Cortex of kidney (tissue), 1 donor: ENCODE data around the gene PABPN1L.
"Not testable (repeated sequence)": the region's sequence is repeated elsewhere in the genome, so short reads cannot be mapped to it uniquely, and the experiment has no call there.

Experiments used
- DNase-seq: peaks from one replicate; lab custom pipeline; 2025; lab: John Stamatoyannopoulos, UW

Gene PABPN1L

DNA sequence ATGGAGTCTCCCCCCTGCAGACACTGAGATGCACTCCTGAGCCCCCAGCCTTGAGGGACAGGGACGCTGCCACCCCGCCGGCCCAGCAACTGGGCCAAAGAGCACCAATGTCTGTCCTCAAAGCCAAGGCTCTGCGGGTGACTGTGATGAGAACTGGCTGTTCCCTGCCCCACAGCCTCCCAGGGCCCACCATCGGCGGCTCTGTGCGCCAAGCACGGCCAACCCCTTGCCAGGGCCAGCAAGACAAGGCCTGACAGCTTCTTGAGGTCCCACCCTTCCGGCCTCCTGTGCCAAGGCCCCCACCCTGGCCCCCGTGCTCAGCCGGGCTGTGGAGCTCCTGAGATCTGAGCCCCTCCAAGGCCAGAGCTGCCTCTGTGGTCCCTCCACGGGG is 34.2 kb upstream of the PABPN1L start:
- DNase-seq = no peak

DNA sequence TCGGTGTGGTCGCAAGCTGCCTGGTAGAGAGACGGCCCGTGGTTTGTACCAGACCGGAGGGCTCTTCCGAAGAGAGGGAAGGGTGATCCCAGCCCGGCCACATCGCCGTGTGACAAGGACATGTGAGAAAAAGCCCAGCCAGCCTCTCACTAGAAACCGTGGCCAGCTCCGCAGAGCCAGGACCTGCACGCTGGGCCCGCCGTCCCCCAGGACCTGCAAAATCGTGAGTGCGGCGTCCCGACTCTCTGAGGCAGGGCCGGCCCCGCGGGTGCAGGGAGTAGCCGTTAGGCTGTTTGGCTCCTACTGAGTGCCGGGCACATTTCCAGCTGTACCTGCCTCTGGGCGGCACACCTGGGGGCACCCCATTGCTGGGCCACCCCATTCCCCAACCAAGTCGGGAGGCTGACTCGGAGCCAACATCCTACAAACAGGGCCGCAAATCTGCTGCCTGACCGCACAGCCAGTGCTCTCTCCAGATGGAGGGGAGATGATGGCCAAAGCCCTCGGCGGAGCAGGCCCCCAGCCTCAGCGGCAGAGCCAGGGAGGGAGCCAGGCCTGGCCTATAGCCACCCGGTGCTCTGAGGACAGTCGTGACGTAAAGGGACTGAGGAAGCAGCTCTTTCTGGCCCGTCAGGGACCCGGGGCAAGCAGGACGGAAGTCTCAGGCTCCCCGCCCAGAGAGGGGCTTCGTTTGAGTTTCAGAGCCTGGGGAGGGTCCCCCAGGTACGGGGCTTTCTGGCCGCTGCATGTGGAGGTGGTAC is 33.6 kb upstream of the PABPN1L start:
- no peak for DNase-seq

DNA sequence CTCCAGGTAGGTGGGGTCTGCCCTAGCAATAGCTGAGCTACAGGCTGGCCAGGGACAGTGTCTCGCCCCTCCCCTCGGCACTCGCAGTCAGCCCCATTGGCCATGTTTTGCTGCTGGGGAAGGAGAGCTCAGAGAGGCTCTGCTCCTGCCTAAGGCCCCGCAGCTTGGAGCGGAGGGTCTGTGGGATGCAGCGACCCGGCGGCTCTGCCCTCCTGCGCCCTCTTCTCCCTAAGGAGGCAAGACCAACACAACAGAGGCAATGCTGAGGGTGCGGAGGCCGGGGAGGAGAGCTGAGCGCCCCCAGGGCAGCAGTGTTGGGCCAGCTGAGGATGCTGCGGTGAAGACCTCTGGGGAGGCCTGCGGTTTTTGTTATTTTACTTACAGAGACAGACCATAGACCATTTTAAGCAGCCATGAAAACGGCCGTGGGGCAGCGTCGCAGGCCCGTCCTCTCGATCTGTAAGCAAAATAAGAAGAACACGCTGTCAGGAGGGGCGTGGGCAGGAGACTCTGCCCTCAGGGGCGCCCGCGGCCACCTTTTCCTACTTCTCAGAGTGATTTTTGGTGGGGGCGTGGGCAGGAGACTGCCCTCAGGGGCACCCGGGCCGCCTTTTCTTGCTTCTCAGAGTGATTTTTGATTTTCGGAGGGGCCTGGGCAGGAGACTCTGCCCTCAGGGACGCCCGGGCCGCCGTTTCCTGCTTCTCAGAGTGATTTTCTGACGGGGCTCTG is 31.4 kb upstream of the PABPN1L start:
- no peak for DNase-seq

DNA sequence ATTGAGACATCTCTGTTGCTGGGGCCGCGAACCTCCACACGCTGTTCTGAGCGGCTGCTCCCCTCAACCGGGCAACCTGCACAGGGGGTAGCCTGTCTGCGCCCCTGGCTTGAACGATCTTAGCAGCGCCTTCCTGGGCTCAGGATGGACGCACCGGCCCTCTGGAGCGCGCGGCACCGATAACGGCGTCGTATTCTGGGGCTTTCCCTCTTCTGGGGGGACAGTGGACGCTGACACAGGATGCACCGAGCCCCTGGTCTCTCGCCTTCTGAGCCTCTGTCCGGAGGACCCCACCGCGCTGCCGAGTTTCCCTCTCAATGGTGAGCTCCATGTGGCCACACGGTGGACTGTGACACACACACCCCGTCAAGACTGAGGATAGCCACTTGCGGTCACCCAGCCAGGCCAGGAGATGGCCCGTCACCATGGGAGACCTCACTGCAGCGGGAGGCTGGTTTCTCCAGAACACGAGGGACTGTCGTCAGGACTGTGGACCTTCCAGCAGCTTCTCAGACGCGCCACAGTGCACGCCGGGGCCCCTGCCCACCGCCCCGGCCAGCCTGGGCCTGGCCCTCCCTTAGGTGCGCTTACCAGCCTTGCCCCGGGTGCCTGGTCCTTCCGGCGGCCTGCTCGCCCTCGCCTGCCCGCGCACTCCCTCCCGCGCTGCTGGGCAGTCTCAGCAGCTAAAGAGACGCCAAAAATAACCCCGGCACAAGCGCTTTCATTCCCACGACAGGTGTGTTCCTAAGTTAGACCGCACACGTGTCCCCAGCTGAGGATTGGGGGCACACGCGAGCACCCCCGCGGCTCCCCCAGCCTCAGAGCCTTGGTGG is 30.0 kb upstream of the PABPN1L start:
- DNase-seq = no peak

DNA sequence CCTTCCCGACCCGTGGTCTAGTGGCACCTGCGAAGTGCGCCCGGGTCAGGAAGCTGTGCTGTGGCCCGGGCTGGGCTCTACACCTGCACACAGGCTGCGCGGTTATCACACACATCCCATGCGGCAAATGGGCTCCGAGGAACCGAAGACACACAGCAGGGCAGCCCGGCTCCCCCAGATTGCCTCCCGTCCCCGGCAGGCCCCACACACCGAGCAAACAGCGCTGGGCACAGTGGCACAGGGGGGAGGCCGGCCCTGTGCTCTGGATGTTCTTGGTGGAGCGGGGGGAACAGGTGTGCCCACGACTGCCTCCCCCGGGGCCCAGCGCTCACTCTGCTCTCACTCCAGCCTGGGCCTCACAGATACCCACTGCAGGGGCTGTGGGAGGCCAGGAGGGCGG is 28.9 kb upstream of the PABPN1L start:
- no peak for DNase-seq

DNA sequence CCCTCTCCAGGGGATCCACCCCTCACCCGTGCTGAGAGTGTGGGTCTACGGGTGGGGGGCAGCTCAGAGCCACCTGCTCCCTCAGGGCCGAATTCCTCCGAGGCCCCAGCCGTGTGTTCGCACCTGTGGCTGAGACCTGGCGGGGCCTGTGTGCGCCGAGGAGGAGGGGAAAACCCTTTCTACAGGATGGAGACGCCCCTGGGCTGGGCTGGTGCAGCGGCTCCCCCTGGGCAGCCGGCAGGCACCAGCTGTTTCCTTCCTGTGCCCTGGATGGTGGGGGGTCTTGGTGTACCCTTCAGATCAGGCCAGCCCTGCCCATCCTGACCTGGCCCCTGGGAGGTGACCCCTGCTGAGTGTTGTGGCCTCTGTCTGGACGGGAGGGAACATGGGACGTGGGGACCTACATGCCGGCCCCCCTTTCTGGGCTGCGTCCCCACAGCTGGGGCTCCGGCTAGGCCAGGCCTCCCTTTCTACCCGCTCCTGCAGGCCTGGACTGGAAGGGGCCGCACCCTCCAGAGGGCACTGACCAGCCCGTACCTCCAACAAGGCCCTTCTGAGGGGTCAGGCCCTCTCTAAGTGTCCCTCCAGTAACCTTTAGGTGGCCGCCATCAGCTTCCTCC is 28.3 kb upstream of the PABPN1L start:
- DNase-seq = no peak

DNA sequence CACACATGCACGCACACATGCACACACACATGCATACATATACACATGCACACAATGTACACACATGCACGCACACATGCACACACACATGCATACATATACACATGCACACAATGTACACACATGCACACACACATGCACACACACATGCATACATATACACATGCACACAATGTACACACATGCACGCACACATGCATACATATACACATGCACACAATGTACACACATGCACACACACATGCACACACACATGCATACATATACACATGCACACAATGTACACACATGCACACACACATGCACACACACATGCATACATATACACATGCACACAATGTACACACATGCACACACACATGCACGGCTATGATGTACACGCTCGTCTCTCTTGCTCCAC is 27.8 kb upstream of the PABPN1L start:
- not testable (repeated sequence) for DNase-seq

DNA sequence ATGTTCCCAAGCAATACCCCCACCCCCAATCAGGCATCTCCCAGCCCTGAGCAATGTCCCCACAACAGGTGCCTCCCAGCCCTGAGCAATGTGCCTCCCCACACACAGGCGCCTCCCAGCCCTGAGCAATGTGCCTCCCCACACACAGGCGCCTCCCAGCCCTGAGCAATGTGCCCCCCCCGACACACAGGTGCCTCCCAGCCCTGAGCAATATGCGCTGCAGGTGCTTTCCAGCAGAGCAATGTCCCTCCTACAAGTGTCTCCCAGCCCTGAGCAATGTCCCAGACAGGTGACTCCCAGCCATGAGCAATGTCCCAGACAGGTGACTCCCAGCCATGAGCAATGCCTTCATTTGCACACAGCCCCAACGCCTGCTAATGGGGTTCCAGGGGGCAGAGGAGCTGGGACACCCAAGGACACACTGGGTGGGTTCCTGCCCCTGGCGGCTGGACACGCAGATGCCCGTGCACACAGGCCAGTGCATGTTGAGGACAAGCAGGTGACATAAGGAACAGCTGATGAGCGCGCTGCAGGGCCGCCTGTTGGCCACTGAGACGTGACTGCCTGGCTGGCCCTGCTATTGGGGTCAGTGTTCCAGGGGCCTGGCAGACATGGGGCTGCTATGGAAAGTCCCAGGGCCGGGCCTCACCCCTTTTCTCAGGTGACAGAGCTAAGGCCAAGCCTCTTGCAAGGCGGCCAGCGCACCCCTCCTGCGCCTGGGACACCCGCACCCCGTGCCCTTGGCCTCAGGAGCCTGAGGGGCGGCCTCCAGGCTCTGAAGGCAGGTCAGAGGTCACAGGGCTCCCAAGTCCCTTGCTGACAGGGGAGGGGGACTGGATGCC is 26.9 kb upstream of the PABPN1L start:
- no peak for DNase-seq

DNA sequence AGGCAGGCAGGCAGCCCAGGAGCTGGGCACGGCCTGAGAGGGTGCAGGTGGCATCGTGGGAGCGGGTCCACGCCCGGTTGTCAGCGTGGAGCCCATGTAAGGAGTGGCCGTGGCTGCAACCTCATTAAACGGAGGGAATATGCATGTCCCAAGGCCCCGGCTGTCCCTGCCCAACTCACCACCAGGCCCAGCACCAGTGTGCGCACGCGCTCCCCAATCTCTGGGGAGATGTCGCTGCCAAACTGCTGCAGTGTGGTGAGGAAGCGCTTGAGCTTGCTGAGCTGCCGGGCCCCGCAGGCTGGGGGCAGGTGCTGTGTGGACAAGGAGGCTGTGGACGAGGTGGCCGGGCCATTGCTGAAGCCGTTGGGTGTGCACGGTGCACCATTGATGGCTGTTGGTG is 25.6 kb upstream of the PABPN1L start:
- DNase-seq = no peak

DNA sequence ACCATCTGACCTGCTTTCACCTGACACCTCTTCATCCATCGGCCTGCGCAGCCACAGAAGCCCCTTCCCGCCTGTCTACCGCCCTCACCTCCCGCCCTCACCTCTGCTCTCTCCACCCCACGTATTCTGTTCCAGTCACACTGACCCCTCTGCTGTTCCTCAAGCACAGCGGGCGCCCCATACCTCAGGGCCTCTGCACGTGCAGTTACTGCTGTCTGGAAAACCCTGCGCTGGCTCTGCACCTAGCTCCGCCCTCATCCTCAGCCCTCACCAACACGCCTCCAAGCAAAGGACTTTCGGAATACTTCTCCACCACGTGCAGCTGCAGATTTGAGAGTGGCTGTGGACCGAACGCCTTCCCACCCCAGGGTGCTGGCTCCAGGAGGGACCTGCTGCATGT is 24.6 kb upstream of the PABPN1L start:
- no peak for DNase-seq

DNA sequence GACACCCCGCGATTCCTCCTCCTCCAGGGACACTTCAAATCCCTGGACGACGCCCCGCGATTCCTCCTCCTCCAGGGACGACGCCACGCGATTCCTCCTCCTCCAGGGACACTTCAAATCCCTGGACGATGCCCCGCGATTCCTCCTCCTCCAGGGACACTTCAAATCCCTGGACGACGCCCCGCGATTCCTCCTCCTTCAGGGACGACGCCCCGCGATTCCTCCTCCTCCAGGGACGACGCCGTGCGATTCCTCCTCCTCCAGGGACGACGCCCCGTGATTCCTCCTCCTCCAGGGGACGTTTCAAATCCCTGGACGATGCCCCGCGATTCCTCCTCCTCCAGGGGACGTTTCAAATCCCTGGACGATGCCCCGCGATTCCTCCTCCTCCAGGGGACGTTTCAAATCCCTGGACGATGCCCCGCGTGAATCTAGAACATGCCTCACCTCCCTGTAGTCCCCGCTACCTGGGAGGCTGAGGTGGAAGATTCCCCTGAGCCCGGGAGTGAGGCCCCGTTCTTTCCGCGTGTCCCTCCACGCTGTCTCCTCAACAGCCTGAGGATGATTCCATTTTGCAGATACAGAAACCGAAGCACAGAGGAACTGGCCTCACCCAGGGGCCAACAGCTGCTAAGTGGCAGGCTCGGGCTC is 23.4 kb upstream of the PABPN1L start:
- DNase-seq = not testable (repeated sequence)

DNA sequence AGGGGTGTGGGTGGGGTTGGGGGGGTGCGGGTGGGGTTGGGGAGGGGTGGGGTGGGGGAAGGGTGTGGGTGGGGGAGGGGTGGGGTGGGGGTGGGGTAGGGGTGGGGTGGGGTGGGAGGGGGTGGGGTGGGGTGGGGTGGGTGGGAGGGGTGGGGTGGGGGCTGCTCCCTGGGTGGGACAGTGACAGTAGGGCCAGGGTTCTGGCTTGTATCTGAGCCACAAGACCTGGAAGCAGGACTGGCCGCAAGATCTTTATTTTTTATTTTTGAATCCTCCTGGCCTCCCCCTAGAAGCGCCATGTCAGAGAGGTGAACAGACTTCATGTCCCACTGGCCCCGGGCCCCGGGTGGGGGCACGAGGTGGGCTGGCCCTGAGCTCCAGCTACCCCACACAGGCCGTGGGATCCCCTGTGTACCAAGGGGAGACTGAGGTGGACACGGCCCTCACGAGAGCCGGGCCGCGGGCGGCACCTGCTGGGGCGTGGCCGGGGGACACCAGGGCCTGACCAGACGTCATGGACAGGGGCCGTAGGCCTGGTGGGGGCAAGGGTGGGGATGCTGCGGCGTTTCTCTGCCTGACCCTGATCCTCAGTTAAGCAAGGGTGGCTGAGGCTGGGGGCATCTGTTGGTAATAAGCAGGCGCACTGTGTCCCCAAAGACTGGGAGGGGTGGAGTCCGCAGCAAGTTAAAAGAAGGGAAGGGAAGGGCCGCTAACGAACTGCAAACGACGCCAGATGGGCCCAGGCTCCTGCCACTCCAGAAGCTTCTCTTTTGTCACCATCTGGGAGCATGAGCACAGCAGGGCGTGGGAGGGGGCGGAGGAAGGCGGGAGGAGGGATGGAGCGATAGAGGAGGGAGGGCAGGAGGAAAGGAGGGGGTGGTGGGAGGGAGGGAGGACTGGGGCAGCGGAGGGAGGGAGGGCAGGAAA is 22.3 kb upstream of the PABPN1L start:
- no peak for DNase-seq

DNA sequence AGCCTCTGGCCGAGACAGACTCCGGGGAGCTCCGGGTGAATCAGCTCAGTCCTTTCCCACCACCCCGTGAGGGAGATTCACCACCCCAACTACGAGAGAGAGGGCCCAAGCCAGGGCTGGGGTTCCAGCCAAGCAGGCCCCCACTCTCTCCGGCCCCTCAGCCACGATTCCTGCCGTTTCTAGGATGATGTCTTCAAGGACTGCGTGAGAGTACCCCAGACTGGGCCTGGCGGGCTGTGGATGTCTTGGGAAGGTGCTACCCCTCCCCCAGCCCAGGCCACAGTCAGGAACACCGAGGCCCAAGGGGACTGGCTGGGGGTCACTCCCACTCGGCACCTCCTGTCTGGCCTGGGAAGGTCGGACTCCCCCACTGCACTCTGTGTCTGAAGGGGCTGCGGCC is 21.6 kb upstream of the PABPN1L start:
- no peak for DNase-seq

DNA sequence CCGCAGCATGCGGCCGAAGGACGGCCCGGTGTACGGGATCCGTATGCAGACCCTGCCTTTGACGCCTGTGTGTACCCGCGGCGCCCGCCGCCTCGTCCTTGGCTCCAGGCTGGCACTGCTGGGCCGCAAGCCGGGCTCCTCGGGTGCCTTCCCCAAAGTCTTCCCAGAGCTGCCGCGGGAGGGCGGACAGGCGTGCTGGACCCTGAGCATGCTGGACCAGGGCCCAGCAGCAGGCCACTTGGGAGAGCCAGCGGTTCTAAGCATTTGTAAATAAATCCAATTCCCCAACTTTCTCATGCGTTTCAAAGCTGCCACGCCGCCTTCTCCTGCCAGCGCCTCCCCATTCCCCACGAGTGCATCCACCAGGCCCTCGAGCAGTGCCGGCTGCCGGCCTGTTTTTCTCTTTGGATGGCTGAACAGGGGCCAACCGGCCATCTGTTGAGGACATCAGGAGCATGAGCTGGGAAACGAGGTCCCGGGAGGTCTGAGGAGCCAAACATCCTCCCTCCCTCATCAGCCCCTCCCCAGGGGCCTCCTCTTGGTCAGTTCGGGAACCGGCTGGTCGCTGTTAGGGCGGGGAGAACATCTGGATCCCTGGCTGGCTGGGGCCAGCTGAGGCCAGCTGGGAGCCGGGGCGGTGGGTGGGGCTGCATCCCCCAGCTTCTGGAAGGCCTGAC is 20.5 kb upstream of the PABPN1L start:
- no peak for DNase-seq

DNA sequence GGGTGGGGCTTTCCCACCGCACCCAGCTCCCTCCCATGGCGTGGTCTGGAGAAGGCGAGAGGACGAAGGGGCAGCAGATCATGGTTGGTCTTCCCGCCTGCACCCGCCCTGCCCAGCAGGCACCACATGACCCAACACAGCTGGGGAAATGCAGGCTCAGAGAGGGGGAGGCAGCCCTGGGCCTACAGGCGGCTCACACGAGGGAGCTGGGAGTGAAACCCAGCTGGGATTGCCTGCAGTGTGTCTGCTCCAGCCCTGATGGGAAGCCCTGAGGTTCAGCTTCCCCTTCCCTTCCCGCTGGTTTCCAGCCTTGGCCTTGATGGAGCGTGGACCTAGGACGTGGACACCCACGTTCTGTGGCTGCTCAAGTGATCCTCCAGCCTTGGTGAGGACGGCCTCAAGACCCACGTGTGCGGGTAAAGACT is 20.0 kb upstream of the PABPN1L start:
- DNase-seq = no peak

DNA sequence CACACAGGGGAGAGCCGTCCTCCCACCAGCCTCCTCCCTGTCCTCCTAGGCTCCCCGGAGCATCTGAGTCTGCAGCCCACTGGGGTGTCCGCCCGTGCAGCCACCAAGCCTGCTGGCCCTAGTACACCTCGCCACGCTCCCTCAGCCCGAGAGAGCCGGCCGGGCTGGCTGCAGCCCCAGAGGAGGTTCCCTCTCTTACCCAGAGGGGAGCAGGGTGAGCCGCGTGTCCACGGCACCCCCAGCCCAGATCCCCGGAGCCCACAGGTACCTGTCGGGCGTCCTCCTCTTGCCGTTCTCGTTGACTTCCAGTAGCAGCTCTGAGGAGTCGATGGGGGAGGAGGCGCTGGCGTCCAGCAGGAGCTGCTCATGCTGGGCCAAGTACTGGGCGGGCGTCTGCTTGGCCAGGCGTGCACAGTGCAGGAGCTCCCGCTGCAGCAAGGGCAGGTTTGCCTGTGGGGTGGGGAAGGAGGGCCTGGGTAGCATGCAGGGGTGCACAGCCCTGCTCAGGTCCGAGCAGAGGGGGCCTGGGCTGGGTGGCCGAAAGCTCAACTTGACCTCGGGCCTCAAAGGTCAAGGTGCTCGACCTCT is 19.3 kb upstream of the PABPN1L start:
- no peak for DNase-seq

DNA sequence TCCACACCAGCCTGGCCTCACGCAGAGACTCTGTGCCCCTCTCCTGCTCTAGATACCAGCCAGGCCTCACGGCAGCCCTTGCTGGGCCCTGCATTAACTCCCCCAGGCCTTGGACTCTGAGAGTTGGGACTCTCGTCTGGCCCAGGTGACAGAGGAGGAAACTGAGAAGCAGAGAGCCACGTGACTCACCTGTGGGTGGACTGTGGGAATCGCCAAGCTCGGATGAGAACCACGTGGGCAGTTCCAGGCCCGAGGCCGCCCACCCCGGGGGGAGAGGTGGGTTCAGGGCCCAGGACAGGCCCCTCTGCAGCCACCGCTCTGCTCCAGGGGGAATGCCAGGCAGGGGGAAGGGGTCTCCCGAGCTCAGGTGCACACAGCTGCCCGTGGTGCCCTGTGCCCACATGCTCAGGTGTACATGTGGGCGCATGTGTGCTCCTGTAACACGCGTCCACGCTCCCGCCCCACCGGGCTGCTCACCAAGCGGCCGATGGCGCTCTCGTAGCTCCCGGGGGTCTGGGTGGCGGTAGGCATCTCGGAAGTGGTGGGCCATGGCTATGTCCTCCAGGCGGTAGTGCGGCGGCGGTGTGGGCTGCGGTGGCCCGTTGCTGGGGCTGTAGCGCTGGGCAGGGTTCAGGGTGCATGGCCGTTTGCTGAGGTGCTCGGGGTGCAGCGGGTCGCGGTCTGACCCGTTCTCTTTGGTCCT is 18.3 kb upstream of the PABPN1L start:
- no peak for DNase-seq

DNA sequence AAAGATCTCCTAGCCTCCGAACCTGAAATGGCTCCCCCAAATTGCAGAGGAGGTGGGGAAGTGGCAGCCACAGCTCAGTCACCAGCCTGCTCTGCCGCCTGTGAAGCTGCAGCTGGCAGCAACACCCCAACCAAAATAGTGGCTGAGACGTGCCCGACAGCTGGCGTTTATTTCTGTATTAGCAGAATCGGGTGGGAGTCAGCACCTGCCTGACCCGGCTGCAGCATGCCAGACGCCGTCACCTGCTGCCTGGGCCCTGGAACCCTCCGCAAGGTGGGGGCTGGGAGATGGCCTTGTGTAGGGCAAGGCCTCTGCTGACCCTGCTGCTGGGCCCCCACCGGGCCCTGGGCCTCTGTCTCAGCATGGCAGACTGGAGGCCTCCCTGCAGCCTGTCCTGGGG is 17.5 kb upstream of the PABPN1L start:
- DNase-seq = no peak
